Hippocampal formation (tissue), 2 donors: Measurements from ENCODE around the gene MRPL14.

ENCODE experiments used
- DNase-seq, 2 donors: peaks; one replicate each; lab custom pipeline; 2025; lab: John Stamatoyannopoulos, UW

MRPL14 gene

DNA sequence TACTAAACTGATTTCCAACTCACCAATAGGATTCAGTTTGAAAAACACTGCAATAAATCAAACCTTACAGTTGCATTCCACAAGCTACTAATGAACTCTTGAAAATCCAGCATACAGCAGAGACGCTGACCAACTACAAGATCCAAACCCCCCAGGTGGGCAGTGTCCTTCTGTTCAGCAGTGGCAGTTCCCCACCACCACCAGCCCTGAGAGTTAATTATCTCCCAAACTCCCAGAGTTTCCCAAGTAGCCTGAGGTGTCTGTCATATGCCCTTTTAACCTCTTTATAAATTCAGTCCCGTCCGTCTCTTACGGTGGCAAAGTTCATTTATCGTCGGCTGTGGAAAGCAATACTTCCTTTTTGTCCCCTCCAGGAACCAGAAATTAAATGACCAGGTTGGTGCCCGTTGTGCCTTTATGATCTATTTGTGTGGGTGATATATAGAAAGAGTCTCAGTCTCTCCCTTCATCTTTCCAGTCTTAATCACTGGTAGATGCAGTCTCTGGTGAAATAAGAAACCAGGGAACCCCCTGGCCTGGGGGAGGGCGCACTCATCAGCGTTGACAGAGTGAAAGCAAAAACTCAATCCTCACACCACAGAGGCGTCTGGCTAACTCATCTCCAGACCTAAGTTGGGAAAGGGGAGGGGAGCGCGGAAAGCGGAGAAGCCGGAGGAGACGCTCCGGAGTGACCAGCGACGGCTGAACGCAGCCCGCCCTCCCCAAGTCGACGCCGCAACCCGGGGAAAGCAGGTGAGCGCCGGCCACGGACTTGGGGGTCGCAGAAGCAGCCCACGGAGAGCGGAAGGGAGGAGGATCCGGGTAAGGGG lies 717 bp downstream of the MRPL14 start:
- no peak for DNase-seq

DNA sequence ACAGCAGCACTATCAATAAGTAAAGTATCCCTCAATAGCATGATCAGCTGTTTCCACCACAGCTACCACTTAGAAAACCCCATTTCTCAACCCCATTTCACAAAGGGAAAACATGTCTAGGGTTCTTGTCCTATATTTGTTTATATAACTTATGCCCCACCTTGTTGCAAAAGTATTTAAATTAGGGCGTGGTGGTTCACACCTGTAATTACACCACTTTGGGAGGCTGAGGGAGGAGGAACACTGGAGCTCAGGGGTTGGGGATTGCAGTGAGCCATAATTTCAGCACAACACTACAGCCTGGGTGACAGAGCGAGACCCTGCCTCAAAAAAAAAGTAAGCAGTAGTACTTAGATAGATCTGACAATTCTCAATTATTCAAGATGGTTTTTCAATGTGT lies 3.7 kb downstream of the MRPL14 start:
- DNase-seq = no peak

DNA sequence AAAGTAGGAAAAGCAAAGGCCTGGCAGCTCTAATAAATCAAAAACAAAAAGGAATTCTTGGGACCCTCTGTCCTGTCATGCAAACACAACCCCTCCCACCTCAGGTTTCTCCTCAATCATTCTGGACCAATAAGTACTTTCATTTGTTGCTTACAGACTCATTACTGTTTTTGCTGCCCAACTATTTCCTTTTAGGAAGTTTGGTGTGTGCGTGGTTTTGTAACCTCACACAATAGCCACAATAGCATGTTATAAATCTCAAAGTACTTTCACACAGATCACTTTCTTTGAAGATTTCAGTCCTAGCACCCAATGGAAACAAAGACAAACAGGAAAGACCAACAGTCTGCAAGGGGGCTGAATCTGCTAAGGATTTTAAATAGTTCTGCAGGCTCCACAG lies 4.5 kb downstream of the MRPL14 start:
- no peak for DNase-seq

DNA sequence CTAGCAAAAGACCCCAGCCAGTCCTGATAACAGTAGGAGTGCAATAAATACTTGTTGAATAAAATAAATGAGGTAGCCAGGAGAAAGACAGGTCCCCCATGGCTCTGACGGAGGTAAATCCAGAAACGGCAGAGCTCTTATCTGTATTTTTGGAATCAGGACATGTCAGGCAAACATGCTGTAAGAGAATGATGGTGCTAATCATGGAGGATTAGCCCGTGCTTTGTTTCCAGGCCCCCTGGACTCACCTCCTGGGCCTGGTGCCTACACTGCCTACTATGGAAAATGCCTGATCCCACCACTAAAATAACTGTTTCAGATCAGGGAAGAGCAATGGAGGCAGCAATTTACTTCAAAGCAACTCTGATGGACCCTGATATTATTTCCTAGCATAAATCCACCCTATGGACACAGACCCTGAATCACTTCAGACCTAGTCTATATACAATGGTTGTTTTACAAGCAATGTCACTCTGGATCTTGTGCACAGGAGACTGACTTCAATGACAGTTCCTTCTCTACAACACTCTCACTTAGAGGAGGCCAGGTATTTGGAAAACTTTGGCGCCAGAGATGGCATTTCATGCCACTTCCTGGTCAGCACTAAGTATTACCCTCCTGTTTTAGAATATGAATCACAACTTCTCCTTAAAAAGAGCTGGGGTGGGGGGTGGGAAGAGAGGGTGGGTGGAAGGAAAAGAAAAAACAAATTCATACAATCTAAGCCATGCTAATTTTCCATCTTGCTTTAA lies 6.4 kb downstream of the MRPL14 start:
- DNase-seq = no peak

DNA sequence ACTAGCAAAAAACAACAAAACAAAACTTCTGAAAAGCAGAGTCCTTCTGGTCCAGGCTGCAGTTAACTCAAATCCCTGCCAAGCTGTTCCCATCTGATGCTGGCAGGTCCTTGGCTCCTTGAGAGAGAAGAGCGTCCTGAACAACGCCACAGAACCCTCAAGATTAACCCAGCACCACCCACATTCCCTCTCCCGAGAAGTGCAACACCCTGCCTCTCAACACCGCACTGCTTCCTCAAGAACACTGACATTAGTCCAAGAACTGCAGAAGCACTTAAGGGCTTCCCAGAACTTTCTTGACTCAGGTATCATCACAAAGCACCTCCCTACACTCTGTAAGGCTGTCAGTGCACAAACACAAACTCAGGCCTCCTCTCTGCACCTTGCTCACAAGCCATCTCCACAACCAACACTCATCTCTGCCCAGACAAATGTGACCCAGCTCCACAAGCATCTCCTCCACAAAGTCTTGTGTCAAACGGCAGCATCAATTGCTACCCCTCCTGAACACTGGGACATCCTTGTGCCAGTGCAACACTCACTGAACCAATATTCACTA lies 7.5 kb downstream of the MRPL14 start:
- DNase-seq = no peak

DNA sequence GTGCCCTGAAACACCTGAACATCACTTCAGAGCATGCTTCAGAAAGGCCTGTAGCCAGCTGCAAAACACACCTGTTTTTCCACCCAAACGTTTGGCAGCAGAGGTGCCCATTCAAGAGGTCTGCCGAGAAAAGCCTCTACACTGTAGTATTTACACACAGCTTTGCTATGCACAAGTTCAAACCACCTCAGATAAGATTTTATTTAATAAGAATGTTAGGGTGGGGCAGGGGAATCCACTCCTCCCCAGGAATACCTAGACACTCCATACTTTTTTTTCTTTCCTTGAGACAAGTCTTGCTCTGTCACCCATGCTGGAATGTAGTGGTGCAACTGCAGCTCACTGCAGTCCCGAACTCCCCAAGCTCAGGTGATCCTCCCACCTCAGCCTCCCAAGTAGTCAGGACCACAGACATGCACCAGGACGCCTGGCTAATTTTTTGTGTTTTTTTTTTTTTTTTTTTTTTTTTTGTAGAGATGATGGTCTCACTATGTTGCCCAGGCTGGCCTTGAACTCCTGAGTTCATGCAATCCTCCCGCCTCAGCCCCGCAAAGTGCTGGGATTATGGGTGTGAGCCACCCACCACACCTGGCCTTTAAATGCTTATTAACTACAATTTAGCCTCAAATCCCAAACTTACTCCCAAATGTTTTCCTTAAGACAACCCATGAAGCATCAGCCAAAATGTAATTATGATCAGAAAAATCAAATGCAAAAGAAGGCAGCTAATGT lies 9.7 kb downstream of the MRPL14 start:
- DNase-seq = no peak

DNA sequence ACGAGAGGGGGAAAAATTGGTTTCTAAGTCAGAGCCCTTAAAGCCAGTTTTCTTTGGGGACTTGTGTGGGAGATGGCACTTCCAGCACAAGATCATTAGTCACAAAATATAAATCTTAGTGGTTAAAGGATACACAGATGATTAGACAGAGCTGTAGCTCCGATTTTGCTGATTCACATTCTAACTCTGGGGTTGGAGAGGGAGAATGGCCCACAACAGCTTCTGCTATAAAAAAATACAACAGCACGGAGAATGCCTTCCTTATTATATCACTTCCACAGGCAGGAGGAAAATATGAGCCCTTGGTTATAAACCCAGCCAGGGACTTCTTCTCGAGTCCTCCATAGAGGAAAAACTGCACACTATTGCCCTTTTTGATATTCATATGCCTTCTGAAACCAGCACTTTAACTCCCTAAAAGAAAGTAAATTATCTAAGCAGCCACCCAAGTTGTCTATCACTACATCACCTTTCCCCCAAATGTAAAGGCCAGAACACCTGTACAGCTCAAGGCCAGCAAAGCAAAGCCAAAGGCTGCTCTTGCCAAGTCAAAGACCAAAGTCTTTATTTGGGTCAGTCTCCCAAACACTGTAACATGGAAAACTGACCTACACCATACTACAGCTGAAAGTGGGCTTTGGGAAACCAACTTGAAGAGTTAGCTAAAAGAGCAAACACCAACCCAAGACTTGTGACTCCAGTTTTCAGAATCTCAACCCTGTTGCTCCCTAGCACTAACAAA lies 10.4 kb downstream of the MRPL14 start:
- no peak for DNase-seq

DNA sequence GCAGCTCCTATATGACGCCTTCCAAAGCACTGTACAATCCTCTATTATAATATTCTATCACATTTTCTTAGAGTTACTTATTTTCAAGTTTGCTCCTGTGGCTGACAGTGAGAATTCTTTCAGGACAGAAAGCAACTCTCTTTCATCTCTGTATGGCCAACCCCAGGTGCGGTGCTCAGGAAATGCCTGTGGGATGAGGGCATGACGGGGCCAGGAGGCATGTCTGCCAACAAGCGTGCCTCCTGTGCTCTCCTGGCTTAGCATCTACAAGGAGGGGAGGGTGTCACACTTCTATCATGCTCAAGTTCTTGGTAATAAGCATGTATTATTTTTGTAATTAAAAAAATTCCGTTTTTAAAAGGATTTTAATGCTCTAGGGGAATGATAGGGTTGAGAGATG lies 11.4 kb downstream of the MRPL14 start:
- no peak for DNase-seq

DNA sequence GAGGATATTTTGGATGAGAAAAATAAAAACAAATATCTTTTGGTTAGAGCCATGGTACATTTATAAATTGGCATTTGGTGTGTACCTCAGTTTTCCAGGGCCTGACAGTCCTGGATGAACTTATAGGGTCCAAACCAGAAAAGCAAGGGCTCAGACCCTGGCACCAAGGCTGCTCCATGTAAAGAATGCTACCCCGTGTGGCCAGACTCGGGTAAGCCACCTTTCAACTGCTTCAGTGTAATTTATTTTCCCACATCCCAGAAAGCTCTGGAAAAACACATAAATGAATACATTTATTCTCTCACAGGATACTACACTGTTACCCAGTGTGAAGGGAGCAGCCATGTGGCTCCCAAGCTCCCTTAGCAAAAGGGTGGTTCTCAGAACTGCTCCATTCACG lies 13.8 kb downstream of the MRPL14 start:
- DNase-seq = no peak

DNA sequence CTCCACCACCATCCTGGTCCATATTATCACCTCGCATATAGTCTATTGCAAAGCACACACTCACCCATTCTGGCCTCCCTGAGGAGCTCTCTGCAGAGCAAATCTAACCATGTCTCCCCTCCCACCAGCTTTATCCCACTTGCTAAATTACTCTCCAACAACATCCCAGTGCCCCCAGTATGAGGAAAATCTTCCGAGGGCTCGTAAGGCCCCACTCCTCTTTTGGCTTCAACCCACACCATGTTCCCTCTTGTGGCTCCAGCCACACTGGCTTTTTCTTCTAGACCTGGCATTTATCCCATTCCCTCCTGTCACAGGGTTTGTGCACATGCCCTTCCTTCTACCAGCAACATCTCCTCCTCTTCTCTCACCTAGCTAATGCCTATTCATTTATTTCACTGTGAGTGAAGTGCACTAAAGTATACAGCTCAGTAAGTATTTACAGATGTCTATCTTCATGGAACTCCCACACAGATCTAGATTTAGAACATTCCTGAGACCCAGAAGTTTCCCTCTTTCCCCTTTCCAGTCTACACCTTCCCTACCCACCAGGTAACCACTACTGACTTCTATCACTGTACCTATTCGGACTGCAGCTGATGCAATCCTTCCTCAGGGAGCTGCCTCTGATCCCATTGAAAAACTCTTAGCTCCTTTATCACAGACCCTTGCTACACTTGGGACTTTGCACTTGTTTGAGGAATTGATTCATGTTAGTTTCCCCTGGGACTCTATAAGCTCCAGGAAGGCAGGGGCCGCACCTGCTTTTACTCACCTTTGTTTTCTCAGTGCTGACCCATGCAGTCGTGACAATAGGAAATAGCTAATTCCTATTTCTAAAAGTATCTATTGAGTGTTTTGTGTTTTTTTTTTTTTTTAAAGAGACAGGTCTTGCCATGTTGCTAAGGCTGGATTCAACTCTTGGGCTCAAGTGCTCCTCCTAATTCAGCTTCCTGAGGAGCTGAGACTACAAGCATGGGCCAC lies 15.5 kb downstream of the MRPL14 start:
- no peak for DNase-seq

DNA sequence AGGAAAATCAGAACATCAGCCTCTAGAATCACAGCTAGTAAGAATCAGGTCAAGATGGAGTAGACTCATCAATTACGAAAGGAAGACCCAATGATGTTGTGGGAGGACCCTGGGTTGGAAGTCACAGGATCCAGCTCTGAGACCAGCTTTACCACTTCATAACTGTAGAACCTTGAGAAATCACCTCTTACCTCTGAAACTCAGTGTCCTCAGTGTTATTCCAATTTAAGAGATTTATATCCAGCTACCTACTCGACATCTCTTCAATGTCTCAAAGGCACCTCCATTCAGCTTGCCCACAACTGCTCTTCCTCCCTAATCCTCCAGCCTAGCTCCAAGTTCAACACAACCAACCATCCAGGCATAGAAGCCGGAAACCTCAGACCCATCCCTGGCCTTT lies 16.3 kb downstream of the MRPL14 start:
- no peak for DNase-seq

DNA sequence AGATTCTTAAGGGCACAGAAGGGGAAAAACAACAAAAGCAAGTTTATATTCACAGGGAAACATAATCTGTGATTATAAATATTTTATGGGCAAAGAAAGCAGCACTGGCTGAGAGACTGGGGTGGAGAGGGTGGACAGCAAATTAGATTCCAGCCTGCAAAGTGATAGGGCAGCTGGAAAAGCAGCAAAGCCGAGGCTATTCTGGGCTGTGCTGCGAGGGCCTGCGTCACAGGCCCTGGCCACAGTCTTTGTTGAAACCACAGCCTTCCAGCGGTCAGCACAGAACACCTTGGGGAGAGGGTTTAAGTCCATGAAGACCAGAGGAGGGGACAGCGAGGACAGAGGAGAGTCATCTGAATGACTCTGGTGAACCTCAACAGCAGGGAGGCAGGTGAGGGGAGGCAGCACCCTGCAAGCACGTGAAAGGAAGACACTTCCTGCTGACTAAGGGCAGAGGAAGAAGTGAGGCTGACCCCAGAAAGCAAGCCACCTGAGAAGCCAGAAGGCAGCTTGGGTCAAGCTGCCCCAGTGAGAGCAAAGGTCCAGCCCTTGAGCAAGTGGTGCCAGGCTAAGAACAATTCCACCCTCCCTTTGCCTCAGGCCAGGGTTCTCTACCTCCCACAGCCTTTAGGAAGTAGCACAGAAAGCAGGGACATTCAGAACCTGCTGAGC lies 17.1 kb downstream of the MRPL14 start:
- no peak for DNase-seq

DNA sequence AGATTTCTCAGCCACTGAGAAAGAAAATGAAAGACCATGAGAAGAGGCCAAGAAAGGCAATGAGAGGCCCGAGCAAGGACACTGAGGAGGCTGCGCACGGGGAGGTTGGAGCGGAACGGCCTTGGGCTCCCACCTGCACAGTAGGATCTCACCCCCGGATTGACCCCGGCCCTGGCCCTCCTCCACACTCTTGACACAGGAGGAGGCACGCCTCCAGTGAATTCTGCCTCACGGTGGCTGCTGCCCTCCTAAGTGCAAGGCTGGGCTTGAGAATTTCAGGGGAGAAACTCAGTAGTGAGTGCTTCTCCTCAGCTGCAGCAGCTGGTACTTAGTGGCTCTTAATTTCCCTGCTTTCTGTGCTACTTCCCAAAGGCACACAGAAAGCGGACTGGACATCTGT lies 18.0 kb downstream of the MRPL14 start:
- no peak for DNase-seq

DNA sequence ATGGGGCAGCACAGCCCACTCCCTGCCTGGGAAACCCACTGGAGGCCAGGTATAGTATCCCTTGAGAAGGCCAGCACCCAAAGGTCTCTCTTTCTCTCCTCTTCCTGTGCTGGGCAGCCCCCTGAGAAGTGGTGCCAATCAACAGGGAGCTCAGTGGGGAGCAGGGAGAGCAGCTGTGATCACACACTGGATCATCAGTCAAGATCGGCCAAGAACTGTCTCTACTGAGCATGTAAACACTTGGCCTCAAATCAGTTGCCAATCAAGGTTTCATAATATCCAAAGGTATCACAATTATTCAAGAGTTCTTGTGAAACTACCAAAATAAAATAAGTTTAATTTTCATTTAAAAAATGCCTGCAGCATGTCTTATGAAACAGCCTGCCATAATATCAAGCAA lies 18.8 kb downstream of the MRPL14 start:
- DNase-seq = no peak

DNA sequence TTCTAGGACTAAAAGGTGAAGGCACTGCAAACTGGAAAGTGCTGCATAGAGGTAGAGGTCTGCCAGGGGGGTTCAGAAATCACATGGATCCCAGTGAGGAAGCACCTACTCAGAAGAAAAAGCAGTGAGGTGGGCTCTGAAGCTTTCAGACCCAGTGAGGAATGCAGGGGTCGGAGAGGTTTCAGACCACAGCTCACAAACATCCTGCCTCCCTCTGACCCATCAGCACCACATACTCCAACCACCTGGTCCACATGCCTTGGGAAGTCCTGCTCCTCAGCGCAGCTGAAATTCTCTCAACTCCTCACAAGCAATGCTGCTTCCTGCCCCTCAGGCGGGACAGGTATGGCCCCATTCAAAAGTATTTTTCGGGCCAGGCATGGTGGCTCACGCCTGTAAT lies 20.2 kb downstream of the MRPL14 start:
- no peak for DNase-seq

DNA sequence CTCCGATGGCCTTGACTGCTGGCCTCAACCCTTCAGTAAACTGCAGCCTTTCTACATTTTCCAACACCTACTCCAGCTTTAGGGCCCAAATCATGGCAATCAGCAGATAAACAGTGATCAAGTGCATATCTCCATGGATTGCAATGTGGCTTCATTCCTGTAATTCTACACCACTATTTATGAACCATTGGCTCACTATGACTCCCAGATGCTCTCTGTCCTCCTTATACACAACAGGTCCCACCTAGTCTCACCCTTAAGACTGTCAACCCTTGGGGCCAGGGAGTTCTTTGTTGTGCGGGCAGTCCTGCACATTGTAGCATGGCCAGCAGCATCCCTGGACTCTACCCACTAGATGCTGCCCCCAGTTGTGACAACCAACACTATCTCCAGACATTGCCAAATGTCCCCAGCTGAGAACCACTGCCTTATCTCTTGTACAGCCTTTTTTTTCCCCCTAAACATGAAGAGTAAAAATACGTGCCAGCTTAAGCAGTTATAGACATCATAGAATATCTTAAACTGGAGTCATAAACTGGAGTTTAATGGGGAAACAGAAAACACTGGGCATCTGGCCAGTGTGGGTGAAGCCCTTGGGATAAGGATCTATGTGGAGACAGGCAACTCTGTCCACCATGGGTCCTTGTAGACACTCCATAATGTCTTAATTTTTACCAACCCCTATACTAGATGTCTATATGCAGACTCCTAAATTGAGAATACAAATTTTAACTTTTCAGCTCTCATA lies 21.1 kb downstream of the MRPL14 start:
- no peak for DNase-seq

DNA sequence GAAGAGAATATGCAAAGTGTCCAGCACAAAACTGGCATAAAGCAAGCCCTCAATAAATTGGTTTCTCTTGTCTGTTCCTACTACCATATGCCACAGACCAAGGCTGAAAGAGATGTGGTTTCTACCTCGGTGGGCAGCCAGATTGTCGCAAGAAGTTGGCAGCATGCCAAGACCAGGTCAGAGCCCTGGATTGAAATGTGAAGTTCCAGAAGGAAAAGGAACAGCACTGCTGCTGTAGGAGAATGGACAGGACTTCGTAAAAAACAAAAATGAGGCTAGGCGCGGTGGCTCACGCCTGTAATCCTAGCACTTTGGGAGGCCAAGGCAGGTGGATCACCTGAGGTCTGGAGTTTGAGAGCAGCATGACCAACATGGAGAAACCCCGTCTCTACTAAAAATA lies 22.1 kb downstream of the MRPL14 start:
- no peak for DNase-seq

DNA sequence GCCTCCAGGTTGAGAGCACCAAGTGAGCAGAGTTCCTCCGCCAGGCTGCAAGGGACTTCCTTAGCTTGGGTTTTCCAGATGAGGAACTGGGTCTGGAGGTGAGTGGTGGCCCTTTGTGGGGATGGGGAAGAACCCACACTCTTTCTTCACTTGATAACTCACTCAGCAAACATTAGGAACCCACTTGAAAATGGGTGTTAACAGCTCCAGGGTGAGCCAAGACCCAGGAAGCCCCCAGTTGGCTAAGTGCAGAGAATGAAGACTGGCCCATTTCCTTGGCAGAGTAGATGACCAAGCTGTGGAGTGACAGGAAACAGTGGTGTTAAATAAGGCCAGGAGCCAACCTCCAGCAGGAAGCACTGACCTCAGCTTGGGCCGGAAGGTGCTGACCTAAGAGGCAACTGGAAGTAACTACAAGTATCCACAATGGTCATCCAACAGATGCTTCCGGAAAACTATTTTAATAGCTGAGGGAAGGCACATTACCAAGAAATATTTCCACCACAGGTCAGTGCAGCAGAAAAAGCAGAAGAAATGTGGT lies 22.7 kb downstream of the MRPL14 start:
- DNase-seq = peak in 1 of 2 donors; percentile 21

DNA sequence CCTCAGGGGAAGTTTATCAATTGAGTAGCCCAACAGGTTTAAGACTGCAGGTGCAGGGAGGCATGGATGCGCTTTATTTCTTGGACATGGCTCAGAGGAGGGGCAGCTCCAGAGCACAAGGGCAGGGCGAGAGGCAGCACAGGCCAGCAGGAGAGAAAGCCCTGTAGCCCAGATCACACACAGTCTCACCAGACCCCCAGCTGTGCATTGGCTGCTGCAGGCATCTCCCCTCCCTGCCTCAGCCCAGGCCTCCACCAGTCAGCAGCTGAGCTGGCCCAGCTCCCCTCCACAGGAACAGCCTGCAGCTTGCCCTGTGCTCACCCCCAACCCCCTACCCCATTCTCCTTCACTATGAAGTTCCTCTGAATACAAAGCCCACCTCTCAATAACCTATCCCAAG lies 24.7 kb downstream of the MRPL14 start:
- DNase-seq = no peak
